GM21526 (cell line): Measurements from ENCODE around the gene KRT8.

ENCODE experiments used
- ATAC-seq: cut with Tn5 transposase; IDR thresholded peaks from one replicate; pipeline ENCODE4 v1.9.1; 2021; ENCODE audit warnings: moderate library complexity; ENCODE audit not compliant: unreplicated experiment, low FRiP score

The KRT8 gene

DNA sequence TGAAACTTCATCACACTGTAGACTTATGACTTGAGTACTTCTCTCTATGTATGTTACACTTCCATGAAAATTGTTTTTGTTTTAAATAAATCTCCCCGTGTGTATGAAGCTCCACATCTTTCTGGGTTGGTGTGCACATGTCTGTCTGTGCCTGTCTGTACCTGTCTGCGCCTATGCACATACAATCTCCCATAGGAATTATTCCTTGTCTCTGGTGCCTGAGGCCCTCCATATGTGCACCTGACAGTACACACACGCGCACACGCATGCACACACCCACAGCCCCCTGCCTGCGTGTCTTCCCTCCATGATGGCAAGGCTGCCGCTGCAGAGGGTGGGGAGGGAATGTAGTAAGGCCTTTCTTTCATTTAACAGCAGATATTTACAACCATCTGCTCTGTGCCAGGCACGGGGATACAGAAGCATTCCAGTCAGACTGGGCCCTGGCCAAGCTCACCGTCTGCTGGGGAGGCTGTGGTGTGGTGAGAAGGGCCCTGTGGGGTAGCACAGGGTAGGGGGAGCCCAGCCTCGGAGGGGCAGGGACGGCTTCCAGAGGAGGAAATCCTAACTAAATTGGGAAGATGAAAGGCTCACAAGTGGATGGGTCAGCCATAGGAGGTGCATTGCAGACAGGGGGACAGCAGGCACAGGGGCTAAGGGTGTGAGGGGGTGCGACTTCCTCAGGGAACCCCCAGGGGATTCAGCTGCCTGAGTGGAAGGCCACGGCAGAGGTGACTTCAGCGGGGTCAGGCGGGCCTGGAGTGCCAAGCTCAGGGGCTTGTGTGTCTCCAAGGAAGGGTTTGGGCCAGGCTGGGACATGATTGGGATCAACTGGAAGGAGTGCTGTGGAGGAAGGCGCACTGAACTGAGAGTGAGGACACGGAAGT, 26.1 kb downstream of the KRT8 start:
- ATAC-seq = no peak

DNA sequence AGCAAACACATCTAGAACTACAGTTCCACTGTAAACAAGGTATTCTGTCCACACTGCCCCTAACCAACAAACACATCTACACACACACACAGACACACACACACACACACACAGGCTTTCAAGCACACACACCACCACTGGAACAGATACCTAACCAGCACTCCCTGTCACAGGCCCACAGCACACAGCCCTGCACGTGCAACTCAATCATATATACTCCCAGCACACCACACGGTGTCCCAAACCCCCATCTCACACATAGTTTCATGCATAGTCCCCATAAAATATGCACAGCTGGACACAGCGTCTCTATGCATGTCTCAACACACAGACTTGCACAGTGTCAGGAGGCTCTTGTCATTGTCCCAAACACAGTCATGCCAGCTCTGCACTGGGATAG, 27.6 kb downstream of the KRT8 start:
- ATAC-seq = no peak

GRCh38 chr12:52876372-52876771, 28.5 kb downstream of the KRT8 start:
- ATAC-seq = no peak

DNA sequence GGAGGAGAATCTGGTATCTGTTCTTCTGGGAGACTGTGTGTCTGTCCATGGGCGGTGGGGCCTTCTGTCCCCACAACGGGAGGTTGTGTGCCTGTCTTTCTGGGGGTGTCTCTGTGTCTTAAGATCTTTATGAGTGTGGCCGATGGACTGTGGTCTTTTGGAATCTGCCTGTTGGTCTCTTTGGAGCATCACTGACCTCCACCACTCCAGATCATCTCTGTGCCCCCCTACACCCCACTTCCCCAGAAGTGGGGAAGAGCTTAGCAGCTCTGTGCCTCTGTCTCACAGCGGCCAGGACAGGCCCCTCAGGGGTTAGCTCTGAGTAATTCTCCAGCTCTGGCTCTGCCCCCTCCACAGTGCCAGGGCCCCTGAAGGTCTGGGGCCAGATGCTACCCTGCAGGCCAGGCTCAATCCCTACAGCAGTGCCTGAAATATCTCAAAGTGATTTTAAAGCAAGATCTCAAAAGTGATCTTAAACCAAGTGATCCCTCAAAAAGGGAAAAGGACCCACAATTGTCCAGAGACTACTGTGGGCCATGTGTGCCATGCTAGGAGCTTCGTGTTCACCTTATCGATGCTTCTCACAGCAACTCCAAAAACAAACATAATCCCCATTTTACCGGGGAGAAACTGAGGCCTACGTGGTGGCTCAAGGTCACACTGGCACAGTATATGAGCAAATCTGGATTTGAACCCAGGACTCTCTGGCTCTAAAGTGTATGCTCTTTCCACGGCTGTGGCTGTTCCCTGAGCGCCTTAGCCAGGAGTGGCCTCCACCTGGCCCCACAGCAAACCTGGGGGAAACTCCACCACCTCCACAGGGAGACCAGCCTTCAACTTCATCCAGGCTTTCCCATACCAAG, 30.1 kb downstream of the KRT8 start:
- no peak for ATAC-seq

DNA sequence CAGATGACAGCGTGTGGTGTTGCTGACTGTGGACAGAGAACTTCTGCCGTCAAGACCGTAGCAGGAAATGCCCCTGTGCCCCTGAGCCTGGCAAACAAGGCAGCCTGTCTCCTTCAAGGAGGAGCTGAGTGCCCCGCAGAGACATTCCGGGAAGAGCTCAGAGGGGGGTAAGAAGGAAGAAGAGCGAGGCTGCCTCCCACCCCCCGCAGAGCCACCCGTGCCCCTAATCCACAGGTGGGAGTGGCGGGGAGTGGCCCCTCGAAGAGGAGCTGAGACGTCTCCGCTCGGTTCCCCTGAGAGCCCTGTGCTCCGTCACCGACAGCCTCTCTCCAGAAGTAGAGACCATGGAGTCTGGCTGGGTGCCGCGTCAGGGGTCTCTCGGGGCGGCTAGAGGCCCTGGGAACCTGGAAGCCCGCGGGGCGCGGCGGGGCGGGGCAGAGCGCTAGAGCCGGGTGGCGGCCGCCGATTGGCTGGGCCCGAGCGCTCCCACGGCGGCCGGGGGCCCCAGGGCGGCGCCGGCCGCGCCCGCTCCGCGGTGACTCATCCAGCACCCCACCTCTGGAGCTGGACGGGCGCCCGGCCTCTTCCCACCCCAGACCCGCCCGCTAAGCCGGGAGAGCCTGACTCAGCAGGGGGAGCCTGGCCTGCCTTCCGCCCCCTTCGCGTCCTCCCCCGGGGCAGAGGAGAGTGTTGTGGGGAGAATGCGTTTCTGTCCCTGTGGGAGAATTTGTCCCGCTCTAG, 30.9 kb downstream of the KRT8 start:
- ATAC-seq = no peak

DNA sequence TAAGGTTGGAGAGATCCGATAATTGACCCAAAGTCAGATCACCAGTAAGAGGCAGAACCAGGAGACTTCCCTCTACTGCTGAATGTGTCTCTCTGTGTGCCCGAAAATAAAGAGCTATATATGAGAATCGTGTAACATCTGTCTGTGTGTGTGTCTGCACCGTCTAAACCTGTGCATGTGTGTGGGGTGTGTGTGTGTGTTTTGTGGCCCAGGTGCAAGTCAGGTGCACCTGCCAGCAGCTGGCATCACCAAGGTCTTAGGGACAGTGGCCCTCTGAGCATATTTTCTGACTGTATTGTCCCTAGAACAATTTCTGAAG, 31.4 kb downstream of the KRT8 start:
- no peak for ATAC-seq

- ATAC-seq = no peak
These were observed 32.1 kb downstream of the KRT8 start for GRCh38 chr12:52872644-52873389.

GRCh38 chr12:52871291-52872039, 33.4 kb downstream of the KRT8 start:
- ATAC-seq = no peak

GRCh38 chr12:52870361-52871290, 34.2 kb downstream of the KRT8 start:
- no peak for ATAC-seq

DNA sequence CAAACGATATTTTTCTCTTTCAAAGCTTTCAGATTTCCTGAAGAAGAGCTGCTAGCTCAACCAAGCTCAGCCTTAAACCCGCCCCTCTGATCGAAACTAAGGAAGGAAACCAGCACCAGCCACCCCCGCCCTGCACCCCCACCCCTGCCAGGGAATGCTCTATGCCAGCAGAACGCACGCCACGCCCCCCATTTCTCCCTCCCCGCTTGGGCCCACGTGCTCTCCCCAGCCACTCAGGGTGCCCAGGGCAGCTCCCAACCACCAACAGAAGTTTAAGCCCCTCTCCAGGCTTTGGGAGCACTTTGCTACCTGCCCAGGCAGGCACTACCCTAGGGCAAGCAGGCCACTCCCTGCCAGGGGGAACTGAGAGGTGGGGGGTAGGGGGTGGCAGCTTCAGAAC, 37.2 kb downstream of the KRT8 start:
- ATAC-seq = no peak

DNA sequence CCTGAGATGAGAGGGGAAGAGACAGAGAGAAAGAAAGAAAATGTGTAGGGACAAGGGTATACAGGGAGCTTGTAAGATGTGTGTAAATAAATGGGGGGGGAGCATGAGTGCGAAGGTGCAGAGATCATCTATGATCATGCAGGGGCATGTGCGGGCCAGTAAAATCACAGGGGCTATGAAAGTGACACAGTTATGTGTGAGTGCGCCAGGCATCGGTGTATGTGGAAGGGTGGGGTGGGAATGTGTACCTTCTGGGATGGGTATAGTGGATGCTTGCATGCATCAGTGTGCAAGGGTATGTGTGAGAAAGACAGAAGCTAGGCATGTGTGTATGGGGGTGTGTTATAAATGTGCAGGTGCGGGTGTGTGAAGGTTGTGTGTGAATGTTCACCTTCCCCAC, 37.7 kb downstream of the KRT8 start:
- ATAC-seq = no peak

DNA sequence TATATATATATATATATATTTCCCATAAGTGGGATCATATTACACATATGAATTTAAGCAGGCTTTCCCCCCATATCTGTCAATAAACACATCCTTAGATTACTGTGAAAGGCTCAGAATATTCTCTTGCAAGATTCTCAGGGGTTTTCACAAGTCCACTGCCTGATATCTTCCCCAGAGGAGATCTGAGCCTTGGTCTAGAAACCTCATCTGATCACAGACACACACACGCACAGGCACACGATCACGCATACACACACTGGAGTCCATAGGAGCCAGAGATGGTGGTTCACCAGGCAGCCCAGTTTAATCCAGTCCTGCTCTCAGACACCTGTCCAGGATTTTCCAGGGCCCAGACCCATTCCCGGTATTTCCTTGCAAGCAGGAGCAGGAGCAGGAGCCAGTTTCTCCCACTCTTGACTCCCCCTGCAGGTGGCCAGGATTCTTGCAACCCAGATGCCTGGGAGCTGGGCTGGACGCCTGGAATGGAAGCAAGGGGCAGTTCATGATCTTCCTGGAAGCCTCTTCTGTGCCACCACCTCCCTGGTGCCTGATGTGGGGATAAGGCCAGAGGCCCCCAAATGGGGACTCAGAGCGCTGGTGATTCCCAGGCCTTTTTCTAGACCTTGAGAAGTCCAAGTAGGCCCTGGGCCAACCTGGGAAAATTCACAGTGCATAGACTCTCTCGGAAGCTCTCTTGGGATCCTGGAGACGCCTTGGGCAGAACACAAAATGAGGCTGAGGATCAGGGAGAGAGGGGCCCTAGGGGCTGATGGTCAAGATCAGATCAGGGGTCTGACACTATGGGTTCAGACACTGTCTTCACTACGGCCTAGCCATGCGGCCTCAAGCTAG, 39.6 kb downstream of the KRT8 start:
- ATAC-seq = no peak

DNA sequence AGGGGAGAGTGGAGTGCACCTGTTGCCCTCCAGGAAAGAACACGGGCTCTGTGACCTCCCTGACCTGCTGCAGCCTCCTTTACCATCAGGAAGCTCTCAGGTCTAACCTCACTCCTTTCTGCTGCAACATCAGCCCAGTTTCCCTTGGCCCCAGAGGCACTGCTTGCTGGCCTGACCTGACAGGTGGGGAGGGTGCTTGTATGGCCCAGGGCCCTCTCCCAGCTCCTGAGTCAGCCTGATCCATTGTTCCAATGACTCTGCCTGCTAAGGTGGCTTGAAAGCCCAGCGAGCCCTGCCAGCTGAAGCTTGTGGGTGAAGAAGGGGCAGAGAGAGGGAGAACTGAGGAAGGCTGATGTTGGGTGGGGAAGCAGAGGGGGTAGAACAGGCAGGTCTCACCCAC, 42.9 kb downstream of the KRT8 start:
- no peak for ATAC-seq

DNA sequence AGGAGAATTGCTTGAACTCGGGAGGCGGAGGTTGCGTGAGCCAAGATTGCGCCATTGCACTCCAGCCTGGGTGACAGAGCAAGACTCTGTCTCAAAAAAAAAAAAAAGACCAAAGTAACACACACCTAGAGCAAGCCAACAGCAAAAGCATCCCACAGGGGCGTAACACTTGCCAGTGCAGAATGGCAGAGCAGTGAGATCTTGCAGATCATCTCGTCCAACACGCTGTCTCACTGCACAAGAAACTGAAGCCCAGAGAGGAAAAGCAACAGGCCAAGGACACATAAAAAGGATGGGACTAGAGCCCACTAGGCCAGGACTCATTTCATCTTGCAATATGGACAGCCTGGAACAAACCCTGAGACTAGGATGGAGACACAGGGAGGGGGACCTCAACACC, 43.4 kb downstream of the KRT8 start:
- ATAC-seq = no peak

DNA sequence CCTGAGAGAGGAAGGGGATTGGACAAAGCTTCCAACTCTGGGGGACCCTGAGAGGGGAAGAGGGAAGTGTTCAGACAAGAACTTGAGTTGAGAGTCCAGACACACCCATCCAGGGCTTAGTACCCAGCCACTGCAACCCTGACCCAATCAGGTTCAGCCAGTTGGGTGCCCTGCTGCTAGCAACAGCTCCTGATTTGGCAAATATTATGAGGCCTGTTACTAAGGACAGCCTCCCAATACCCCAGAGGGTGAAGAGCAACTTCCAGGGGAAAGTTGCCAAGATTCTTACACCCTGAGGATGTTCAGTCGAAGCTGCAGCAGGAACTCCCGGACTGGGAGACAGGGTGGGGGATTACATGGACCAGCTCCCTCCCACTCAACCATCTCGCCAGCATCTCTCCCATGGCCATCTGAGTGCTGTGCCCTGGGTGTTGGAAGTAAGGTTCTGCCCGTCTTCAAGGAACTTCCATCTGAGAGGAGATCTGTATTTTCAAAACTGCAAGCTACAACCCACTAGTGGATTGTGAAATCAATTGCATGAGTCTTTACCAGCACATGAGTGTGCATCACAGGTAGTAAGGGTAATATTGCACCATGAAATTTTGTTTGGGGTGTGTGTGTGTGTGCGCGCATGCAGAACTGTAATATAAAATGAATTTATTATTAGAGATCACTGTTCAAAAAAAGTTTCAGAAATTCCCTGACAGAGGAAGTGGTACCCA, 44.6 kb downstream of the KRT8 start:
- no peak for ATAC-seq

DNA sequence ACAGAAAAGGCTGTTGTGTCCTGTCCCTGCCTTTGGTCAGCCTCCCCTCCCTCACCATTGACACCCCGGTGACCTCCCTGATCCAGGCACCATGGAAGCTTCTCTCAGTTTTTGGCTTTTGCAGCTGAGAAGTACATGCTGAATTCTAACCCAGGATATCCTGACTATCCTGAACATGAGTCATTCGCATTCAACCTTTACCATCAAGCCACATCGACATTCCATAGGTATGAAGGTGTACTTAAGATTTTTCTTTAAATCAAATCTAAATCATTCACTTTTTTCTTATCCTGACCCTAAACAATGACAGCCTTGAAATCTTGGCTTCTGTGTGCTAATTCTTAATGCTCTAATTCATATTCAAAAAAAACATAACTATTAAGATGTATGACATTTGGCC, 47.4 kb downstream of the KRT8 start:
- ATAC-seq = no peak

- ATAC-seq = no peak
These were observed 48.1 kb downstream of the KRT8 start for GRCh38 chr12:52856787-52857186.
